Choroid plexus epithelial cell (primary cell): Measurements from ENCODE around the gene MAP2K4.

Source experiments
- DNase-seq: peaks from one replicate; pipeline ENCODE4 v3.0.0-alpha.2; 2010; ENCODE audit warnings: low read depth
- H3K4me3 ChIP-seq: 2 replicates; pipeline ENCODE4 v1.5.1; 2011; ENCODE audit warnings: low read depth, mild to moderate bottlenecking, control low read depth, low read length, moderate library complexity
- CTCF ChIP-seq: conservative IDR thresholded peaks from 2 replicates; pipeline ENCODE4 v1.5.1; 2011; ENCODE audit warnings: low read depth, mild to moderate bottlenecking, control low read depth, inconsistent platforms, low read length, moderate library complexity

Gene MAP2K4

GRCh38 chr17:12021623-12022140 lies 1.0 kb downstream of the MAP2K4 start:
- TF ChIP-seq CTCF, result no peak
- no peak for DNase-seq
- peak overlapping the region; percentile 69 for H3K4me3 ChIP-seq

GRCh38 chr17:12022310-12022709 lies 1.6 kb downstream of the MAP2K4 start:
- no peak for DNase-seq
- H3K4me3 ChIP-seq, result no peak overlapping the region
- no peak for TF ChIP-seq CTCF

GRCh38 chr17:12024327-12024726 lies 3.6 kb downstream of the MAP2K4 start:
- TF ChIP-seq CTCF, result no peak
- H3K4me3 ChIP-seq, result no peak overlapping the region

GRCh38 chr17:12027658-12028057 lies 7.0 kb downstream of the MAP2K4 start:
- no peak for TF ChIP-seq CTCF
- DNase-seq, result no peak
- H3K4me3 ChIP-seq, result no peak overlapping the region

More at GRCh38 chr17:12024327-12024726, 3.6 kb downstream of the MAP2K4 start:
- DNase-seq, result peak; percentile 80

GRCh38 chr17:12028611-12029010 lies 7.9 kb downstream of the MAP2K4 start:
- DNase-seq, result no peak
- TF ChIP-seq CTCF, result no peak
- H3K4me3 ChIP-seq, result no peak overlapping the region

GRCh38 chr17:12034538-12034937 lies 13.9 kb downstream of the MAP2K4 start:
- DNase-seq, result no peak
- TF ChIP-seq CTCF, result no peak
- no peak overlapping the region for H3K4me3 ChIP-seq

GRCh38 chr17:12035673-12036072 lies 15.0 kb downstream of the MAP2K4 start:
- no peak for TF ChIP-seq CTCF
- no peak for DNase-seq
- no peak overlapping the region for H3K4me3 ChIP-seq
